Measurements from ENCODE around the gene NDUFA6. TPM values are rescaled to one million over a fixed set of nuclear protein-coding genes. Genes with fewer than 3 reads are reported as not detected.

The NDUFA6 gene
- polyA plus RNA-seq, 1 donor (not counting 4 experiments of a cell fraction or from before 2014, with no cell fraction given): 86.7 TPM

DNA sequence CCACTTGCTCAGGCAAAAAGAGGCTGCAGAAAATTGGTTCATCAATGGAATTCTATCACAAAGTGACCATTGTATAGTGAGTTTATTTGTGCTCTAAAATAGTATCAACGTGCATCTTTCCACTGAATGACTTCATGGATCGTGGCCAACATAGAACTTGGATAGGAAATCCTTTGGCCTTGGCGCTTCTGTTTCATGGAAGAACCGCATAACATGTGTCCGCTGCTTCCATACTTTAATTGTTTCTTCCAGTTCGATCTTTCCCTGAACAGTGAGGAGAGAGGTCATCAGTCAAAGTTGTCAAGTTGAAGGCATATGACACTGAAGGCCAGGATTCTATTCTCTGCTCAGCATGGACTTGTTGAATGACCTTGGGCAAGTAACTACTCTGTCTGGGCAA lies 4.5 kb downstream of the NDUFA6 start:
- Histone ChIP-seq H3K4me1 (ENCODE audit: control insufficient read depth, extremely low read depth, insufficient read depth, low read length) (peaks cover 4% of the 10 kb centered on the region), H2AFZ (ENCODE audit: control insufficient read depth, low read length) (no peak overlapping the region), H3K27me3 (ENCODE audit: control insufficient read depth, extremely low read depth, insufficient read depth, low read length) (no peaks in the 10 kb centered on the region), H3K4me3 (ENCODE audit: control insufficient read depth in 2 of 3, extremely low read depth in 1 of 3, insufficient read depth in 2 of 3, low read depth in 1 of 3, low read length in 3 of 3) (no peak overlapping the region), H3K27ac (ENCODE audit: control insufficient read depth, insufficient read depth, low read length) (no peak overlapping the region), H3K36me3 (ENCODE audit: control insufficient read depth in 2 of 2, extremely low read depth in 1 of 2, insufficient read depth in 2 of 2, low read length in 2 of 2) (peaks cover 6 to 18% of the 10 kb centered on the region in 2 experiments), H3K4me2 (ENCODE audit: control insufficient read depth, extremely low read depth, insufficient read depth, low read depth, low read length) (no peak overlapping the region), H3K79me2 (ENCODE audit: control insufficient read depth, insufficient read depth, low read length) (peaks cover 14% of the 10 kb centered on the region), H3K9ac (ENCODE audit: control insufficient read depth, extremely low read depth, insufficient read depth, low read length) (no peak overlapping the region), H4K20me1 (ENCODE audit: control insufficient read depth, extremely low read depth, insufficient read depth, low read length) (peaks cover 2% of the 10 kb centered on the region), H3K9me1 (ENCODE audit: control insufficient read depth, extremely low read depth, insufficient read depth, low read length) (no peaks in the 10 kb centered on the region), H3K9me3 (ENCODE audit: control insufficient read depth, low read depth, low read length) (no peaks in the 10 kb centered on the region)
- TF ChIP-seq, protein P1, sequence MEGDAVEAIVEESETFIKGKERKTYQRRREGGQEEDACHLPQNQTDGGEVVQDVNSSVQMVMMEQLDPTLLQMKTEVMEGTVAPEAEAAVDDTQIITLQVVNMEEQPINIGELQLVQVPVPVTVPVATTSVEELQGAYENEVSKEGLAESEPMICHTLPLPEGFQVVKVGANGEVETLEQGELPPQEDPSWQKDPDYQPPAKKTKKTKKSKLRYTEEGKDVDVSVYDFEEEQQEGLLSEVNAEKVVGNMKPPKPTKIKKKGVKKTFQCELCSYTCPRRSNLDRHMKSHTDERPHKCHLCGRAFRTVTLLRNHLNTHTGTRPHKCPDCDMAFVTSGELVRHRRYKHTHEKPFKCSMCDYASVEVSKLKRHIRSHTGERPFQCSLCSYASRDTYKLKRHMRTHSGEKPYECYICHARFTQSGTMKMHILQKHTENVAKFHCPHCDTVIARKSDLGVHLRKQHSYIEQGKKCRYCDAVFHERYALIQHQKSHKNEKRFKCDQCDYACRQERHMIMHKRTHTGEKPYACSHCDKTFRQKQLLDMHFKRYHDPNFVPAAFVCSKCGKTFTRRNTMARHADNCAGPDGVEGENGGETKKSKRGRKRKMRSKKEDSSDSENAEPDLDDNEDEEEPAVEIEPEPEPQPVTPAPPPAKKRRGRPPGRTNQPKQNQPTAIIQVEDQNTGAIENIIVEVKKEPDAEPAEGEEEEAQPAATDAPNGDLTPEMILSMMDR (optimal IDR thresholded peaks at IDR 0.05 in 1 of 3, IDR thresholded peaks at IDR 0.05 in 1 of 3, conservative IDR thresholded peaks at IDR 0.05 in 1 of 3; ENCODE audit: extremely low read depth in 1 of 3, insufficient read depth in 2 of 3, low read length in 3 of 3): no peak
- no peak for TF ChIP-seq EZH2 (IDR thresholded peaks at IDR 0.05; ENCODE audit: low read length)
- FAIRE-seq: no peak
- DNase-seq (ENCODE audit: low read depth, low spot score): no peak
- dilution Hi-C loops (cut with MboI; ENCODE audit: extremely low pct_ligation_motif_present, low sequenced_read_pairs): no loop called here

- Histone ChIP-seq H3K79me2 (ENCODE audit: control insufficient read depth, insufficient read depth, low read length) (peaks cover 14% of the 10 kb centered on the region), H2AFZ (ENCODE audit: control insufficient read depth, low read length) (no peak overlapping the region), H3K9me1 (ENCODE audit: control insufficient read depth, extremely low read depth, insufficient read depth, low read length) (no peaks in the 10 kb centered on the region), H4K20me1 (ENCODE audit: control insufficient read depth, extremely low read depth, insufficient read depth, low read length) (peaks cover 2% of the 10 kb centered on the region), H3K4me1 (ENCODE audit: control insufficient read depth, extremely low read depth, insufficient read depth, low read length) (peaks cover 12% of the 10 kb centered on the region), H3K4me2 (ENCODE audit: control insufficient read depth, extremely low read depth, insufficient read depth, low read depth, low read length) (no peak overlapping the region), H3K9me3 (ENCODE audit: control insufficient read depth, low read depth, low read length) (no peaks in the 10 kb centered on the region), H3K4me3 (ENCODE audit: control insufficient read depth in 2 of 3, extremely low read depth in 1 of 3, insufficient read depth in 2 of 3, low read depth in 1 of 3, low read length in 3 of 3) (no peak overlapping the region), H3K36me3 (ENCODE audit: control insufficient read depth in 2 of 2, extremely low read depth in 1 of 2, insufficient read depth in 2 of 2, low read length in 2 of 2) (peaks cover 6 to 18% of the 10 kb centered on the region in 2 experiments), H3K27ac (ENCODE audit: control insufficient read depth, insufficient read depth, low read length) (no peak overlapping the region), H3K9ac (ENCODE audit: control insufficient read depth, extremely low read depth, insufficient read depth, low read length) (no peak overlapping the region), H3K27me3 (ENCODE audit: control insufficient read depth, extremely low read depth, insufficient read depth, low read length) (no peaks in the 10 kb centered on the region)
- TF ChIP-seq, protein P1 (optimal IDR thresholded peaks at IDR 0.05 in 1 of 3, IDR thresholded peaks at IDR 0.05 in 1 of 3, conservative IDR thresholded peaks at IDR 0.05 in 1 of 3; ENCODE audit: extremely low read depth in 1 of 3, insufficient read depth in 2 of 3, low read length in 3 of 3): no peak
- TF ChIP-seq EZH2 (IDR thresholded peaks at IDR 0.05; ENCODE audit: low read length): no peak
- dilution Hi-C loops (cut with MboI; ENCODE audit: extremely low pct_ligation_motif_present, low sequenced_read_pairs): no loop called here
- no peak for DNase-seq (ENCODE audit: low read depth, low spot score)
- FAIRE-seq: no peak
These were observed 5.7 kb downstream of the NDUFA6 start for GRCh38 chr22:42084874-42085273.
